Activated T-cell treated with anti-CD3 and anti-CD28 coated beads, Interleukin-2, amount 50 U/mL, for 24 hours (primary cell): ENCODE measurements around the gene GDPD4.

Source experiments
- DNase-seq: peaks from one replicate; pipeline ENCODE4 v3.0.0-alpha.2; 2020
- H3K27ac Mint-ChIP-seq: 2 replicates; pipeline ENCODE4 v1.8.0; 2020; ENCODE audit warnings: mild to moderate bottlenecking, mixed read lengths
- H3K27me3 Mint-ChIP-seq: 2 replicates; pipeline ENCODE4 v1.8.0; 2020; ENCODE audit warnings: mixed read lengths
- H3K36me3 Mint-ChIP-seq: 2 replicates; pipeline ENCODE4 v1.8.0; 2020; ENCODE audit warnings: low read depth, mixed read lengths
- H3K4me1 Mint-ChIP-seq: 2 replicates; pipeline ENCODE4 v1.8.0; 2020; ENCODE audit warnings: low read depth, mixed read lengths
- H3K4me3 Mint-ChIP-seq: 2 replicates; pipeline ENCODE4 v1.8.0; 2020; ENCODE audit warnings: mild to moderate bottlenecking, moderate library complexity, mixed read lengths
- H3K9me3 Mint-ChIP-seq: 2 replicates; pipeline ENCODE4 v1.8.0; 2020; ENCODE audit warnings: mixed read lengths

The GDPD4 gene

GRCh38 chr11:77278595-77279506 is 22.6 kb downstream of the GDPD4 start:
- DNase-seq: no peak
- Mint-ChIP-seq H3K36me3 (no peaks in the 10 kb centered on the region), H3K4me1 (no peaks in the 10 kb centered on the region), H3K9me3 (no peaks in the 10 kb centered on the region), H3K27me3 (peaks cover 23% of the 10 kb centered on the region), H3K4me3 (no peak overlapping the region), H3K27ac (no peak overlapping the region)

GRCh38 chr11:77276271-77276670 is 25.2 kb downstream of the GDPD4 start:
- no peaks in the 10 kb centered on the region for H3K9me3 Mint-ChIP-seq
- DNase-seq: no peak

GRCh38 chr11:77270921-77271320 is 30.6 kb downstream of the GDPD4 start:
- no peak for DNase-seq
- Mint-ChIP-seq H3K27ac (no peak overlapping the region), H3K4me3 (no peak overlapping the region), H3K27me3 (peaks cover 17% of the 10 kb centered on the region), H3K9me3 (no peaks in the 10 kb centered on the region), H3K4me1 (peaks cover 10% of the 10 kb centered on the region), H3K36me3 (no peaks in the 10 kb centered on the region)

More at GRCh38 chr11:77276271-77276670, 25.2 kb downstream of the GDPD4 start:
- peaks cover 24% of the 10 kb centered on the region for H3K27me3 Mint-ChIP-seq
- H3K4me1 Mint-ChIP-seq: no peaks in the 10 kb centered on the region
- H3K36me3 Mint-ChIP-seq: no peaks in the 10 kb centered on the region
- H3K4me3 Mint-ChIP-seq: no peak overlapping the region
- H3K27ac Mint-ChIP-seq: no peak overlapping the region

- H3K9me3 Mint-ChIP-seq: no peaks in the 10 kb centered on the region
- H3K4me3 Mint-ChIP-seq: no peak overlapping the region
- H3K27ac Mint-ChIP-seq: no peak overlapping the region
- no peak for DNase-seq
- H3K36me3 Mint-ChIP-seq: no peaks in the 10 kb centered on the region
- H3K4me1 Mint-ChIP-seq: peaks cover 10% of the 10 kb centered on the region
- peaks cover 17% of the 10 kb centered on the region for H3K27me3 Mint-ChIP-seq
Measured at GRCh38 chr11:77269484-77270123, 31.9 kb downstream of the GDPD4 start.

GRCh38 chr11:77267962-77268361 is 33.5 kb downstream of the GDPD4 start:
- Mint-ChIP-seq H3K4me3 (no peak overlapping the region), H3K36me3 (no peaks in the 10 kb centered on the region), H3K9me3 (peaks cover 3% of the 10 kb centered on the region), H3K27ac (no peak overlapping the region), H3K27me3 (peaks cover 19% of the 10 kb centered on the region), H3K4me1 (peaks cover 10% of the 10 kb centered on the region)
- DNase-seq: no peak

GRCh38 chr11:77266766-77267165 is 34.7 kb downstream of the GDPD4 start:
- peaks cover 12% of the 10 kb centered on the region for H3K9me3 Mint-ChIP-seq
- peaks cover 4% of the 10 kb centered on the region for H3K36me3 Mint-ChIP-seq
- DNase-seq: no peak
- H3K4me3 Mint-ChIP-seq: no peak overlapping the region
- no peak overlapping the region for H3K27ac Mint-ChIP-seq
- peaks cover 10% of the 10 kb centered on the region for H3K4me1 Mint-ChIP-seq
- peaks cover 22% of the 10 kb centered on the region for H3K27me3 Mint-ChIP-seq

GRCh38 chr11:77262803-77263202 is 38.7 kb downstream of the GDPD4 start:
- Mint-ChIP-seq H3K36me3 (peaks cover 4% of the 10 kb centered on the region), H3K9me3 (peaks cover 14% of the 10 kb centered on the region), H3K27me3 (peaks cover 31% of the 10 kb centered on the region), H3K4me1 (no peaks in the 10 kb centered on the region), H3K4me3 (no peak overlapping the region), H3K27ac (no peak overlapping the region)
- DNase-seq: no peak

GRCh38 chr11:77259641-77260040 is 41.8 kb downstream of the GDPD4 start:
- Mint-ChIP-seq H3K27ac (no peak overlapping the region), H3K9me3 (peaks cover 14% of the 10 kb centered on the region), H3K36me3 (peaks cover 4% of the 10 kb centered on the region), H3K27me3 (peaks cover 33% of the 10 kb centered on the region), H3K4me3 (no peak overlapping the region), H3K4me1 (no peaks in the 10 kb centered on the region)
- no peak for DNase-seq

GRCh38 chr11:77253690-77254089 is 47.8 kb downstream of the GDPD4 start:
- H3K27me3 Mint-ChIP-seq: peaks cover 24% of the 10 kb centered on the region
- H3K4me3 Mint-ChIP-seq: no peak overlapping the region
- peaks cover 12% of the 10 kb centered on the region for H3K9me3 Mint-ChIP-seq
- H3K27ac Mint-ChIP-seq: no peak overlapping the region
- no peak for DNase-seq
- H3K4me1 Mint-ChIP-seq: peaks cover 20% of the 10 kb centered on the region
- H3K36me3 Mint-ChIP-seq: no peaks in the 10 kb centered on the region

GRCh38 chr11:77252555-77253270 is 48.8 kb downstream of the GDPD4 start:
- Mint-ChIP-seq H3K4me1 (peaks cover 20% of the 10 kb centered on the region), H3K27ac (no peak overlapping the region), H3K9me3 (peaks cover 12% of the 10 kb centered on the region), H3K27me3 (peaks cover 17% of the 10 kb centered on the region), H3K36me3 (no peaks in the 10 kb centered on the region), H3K4me3 (no peak overlapping the region)
- no peak for DNase-seq

GRCh38 chr11:77250881-77251640 is 50.4 kb downstream of the GDPD4 start:
- Mint-ChIP-seq H3K36me3 (no peaks in the 10 kb centered on the region), H3K9me3 (peaks cover 12% of the 10 kb centered on the region), H3K4me1 (peaks cover 20% of the 10 kb centered on the region), H3K4me3 (no peak overlapping the region), H3K27me3 (peaks cover 13% of the 10 kb centered on the region), H3K27ac (peak overlapping the region; percentile 15)
- DNase-seq: no peak

- Mint-ChIP-seq H3K27ac (peak overlapping the region; percentile 47), H3K9me3 (peaks cover 12% of the 10 kb centered on the region), H3K27me3 (peaks cover 11% of the 10 kb centered on the region), H3K36me3 (no peaks in the 10 kb centered on the region), H3K4me1 (peaks cover 25% of the 10 kb centered on the region), H3K4me3 (no peak overlapping the region)
- no peak for DNase-seq
Measured at GRCh38 chr11:77249427-77249826, 52.1 kb downstream of the GDPD4 start.

GRCh38 chr11:77244277-77245027 is 57.0 kb downstream of the GDPD4 start:
- no peaks in the 10 kb centered on the region for H3K36me3 Mint-ChIP-seq
- DNase-seq: no peak
- H3K4me3 Mint-ChIP-seq: no peak overlapping the region
- no peaks in the 10 kb centered on the region for H3K27me3 Mint-ChIP-seq
- peaks cover 2% of the 10 kb centered on the region for H3K9me3 Mint-ChIP-seq
- H3K27ac Mint-ChIP-seq: peak overlapping the region; percentile 71
- peaks cover 11% of the 10 kb centered on the region for H3K4me1 Mint-ChIP-seq
